ENCODE measurements around the gene ZFP69B.
A peak's percentile ranks its signal among the peaks of the same experiment; 100 is the strongest.

The ZFP69B gene

GRCh38 chr1:40449684-40450494 lies at the start of gene ZFP69B:
Gene ZFP69B (plus strand): TSS chr1:40450476. CDS start chr1:40450962, 486 bp downstream.
- DNase-seq, result peak; percentile 94

DNA sequence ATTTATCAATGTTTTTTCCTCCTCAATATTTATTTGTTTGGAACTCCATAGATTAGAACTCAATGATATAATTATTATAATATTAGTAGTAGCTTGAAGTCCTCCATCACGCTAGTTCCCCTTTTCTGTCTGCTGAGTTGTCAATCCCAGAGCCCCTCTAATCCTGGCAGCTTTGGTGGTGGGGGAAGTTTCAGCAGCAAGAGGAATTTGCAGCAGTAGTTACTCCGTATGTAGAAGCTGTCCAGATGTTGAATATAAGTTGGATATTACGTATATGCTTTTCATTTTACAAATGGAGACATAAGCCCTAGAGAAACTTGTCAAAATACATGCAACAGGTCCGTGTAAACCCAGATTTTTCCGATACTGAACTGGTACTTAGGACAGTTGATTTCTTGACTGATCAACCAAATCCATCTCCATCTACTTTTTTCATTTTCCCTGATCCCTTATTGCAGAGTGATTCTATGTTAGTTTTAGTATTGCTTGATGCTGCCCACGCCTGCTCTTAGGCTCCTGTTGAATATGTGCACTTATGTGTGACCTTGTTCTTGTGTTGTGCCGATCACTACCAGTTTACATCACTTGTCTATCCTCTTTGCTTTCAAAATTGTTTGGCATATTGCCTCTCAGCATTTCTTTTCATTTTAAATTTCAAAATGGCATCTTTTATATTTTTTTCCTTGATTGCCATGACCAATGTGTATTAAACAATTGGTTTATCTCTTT lies 48.6 kb upstream of the ZFP69B start:
- no peak for DNase-seq

DNA sequence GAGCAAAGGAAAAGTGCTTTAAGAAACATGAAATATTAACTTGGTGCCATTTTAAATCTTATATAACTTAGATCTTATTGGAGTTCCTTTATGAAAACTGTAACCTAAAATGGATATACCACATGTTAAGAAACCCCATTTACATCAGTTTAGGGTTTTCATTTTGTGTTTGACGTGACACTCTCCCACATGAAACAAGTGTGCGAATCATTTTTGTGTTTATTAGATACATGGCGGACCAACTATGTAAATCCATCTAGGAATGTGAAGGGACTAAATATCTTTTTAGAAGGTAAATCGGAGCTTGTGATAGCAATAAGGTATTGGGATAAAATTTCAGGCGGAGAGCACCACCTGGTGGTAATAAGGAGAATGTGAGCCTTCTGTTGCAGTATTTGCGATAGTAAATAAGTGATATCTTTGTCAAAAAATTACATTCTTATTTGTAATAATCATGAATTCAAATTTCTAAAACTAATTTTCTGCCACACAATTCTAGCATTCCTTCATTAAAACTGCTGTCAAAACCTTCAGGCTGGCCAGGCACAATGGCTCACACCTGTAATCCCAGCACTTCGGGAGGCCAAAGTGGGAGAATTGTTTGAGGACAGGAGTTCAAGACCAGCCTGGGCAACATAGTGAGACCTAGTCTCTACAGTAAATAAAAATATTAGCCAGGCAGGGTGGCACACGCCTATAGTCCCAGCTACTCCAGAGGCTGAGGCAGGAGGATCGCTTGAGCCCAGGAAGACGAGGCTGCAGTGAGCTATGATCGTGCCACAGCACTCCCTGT lies 45.4 kb upstream of the ZFP69B start:
- peak; percentile 70 for DNase-seq

DNA sequence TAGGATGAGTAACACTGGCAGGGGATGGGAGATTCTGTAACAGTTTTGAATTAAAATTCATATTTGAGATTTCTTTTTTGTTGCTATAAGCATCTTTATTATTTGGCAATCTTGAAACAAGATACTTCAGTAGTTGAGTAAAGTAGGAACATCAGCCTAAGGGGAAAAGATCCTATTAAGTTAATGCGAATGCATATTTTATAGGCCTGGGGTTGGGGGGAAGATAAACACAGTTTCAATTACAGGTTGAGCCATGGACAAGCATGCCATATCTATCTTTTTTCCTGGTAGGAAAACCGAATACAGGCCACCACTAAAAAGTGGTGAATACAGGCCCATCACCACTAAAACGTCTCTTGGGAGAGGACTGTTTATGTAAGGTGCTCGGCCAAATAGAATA lies 44.5 kb upstream of the ZFP69B start:
- no peak for DNase-seq

GRCh38 chr1:40407453-40407852 lies 42.8 kb upstream of the ZFP69B start:
- DNase-seq, result no peak

GRCh38 chr1:40409467-40409866 lies 40.8 kb upstream of the ZFP69B start:
- peak; percentile 26 for DNase-seq

DNA sequence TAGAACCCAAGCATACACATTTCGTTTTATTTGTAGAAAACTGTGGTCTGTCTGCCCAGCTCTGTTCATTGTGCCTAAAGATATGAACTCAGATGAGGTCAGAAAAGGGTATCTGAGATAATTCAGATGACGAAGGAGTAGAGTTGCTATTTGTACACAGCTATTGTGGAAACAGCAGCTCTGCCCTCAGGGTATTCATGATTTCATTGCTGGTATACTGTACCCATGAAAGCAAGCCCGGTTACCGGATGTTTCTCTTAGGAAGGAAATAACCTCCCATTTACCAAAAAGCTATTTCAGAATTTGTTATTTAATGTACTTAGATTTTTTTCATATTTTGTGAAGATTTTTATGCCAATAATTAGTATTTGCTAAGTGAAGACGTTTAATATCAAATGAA lies 39.0 kb upstream of the ZFP69B start:
- no peak for DNase-seq

GRCh38 chr1:40411843-40412242 lies 38.4 kb upstream of the ZFP69B start:
- DNase-seq, result no peak

GRCh38 chr1:40413527-40414252 lies 36.6 kb upstream of the ZFP69B start:
- DNase-seq, result no peak

- DNase-seq, result no peak
Measured at GRCh38 chr1:40414331-40414730, 35.9 kb upstream of the ZFP69B start.

DNA sequence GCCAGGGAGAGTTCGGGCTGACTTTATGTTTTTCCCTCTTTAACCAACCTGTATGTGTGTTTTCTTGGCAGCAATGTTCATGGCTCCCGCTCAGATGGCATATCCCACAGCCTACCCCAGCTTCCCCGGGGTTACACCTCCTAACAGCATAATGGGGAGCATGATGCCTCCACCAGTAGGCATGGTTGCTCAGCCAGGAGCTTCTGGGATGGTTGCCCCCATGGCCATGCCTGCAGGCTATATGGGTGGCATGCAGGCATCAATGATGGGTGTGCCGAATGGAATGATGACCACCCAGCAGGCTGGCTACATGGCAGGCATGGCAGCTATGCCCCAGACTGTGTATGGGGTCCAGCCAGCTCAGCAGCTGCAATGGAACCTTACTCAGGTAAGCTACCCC lies 33.6 kb upstream of the ZFP69B start:
- no peak for DNase-seq

DNA sequence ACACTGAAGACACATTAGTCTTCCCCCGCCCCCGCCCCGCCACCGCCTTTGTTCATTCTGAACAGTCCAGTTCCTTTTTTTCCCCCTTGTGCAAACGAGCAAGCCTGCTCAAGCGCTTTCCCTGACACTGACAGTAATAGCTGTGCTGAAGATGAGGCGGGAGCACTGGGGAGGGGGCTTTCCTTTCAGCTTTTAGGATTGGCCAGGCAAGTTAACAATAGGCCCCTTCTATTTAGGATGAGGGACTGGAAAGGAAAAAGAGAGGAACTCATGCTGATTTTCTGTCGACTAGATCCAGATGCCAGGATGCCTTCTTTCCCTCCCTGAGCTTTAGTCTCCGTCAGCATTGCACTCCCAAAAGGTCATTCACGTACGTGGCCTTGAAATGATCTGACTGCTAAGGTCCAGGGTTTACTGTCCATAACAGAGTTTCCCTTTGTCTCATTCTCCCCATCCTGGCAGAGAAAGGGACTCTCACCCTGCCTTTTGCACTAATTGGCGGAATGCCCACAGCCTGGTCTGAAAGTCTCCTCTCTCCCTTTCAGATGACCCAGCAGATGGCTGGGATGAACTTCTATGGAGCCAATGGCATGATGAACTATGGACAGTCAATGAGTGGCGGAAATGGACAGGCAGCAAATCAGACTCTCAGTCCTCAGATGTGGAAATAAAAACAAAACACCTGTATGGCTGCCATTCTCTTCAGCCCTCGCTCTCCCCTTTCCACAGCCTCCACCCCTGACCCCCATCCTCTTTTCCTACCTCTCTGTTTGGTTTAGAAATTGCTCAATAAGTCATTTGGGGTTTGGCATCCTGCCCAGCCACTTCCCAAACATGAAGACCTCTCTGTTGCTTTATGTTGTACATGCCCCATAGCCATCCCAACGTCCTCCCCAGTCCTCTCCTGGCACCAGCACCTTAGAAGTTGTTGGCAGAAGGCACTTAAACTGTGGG lies 28.6 kb upstream of the ZFP69B start:
- peak; percentile 57 for DNase-seq

- DNase-seq, result no peak
Measured at GRCh38 chr1:40422630-40423263, 27.5 kb upstream of the ZFP69B start.

- DNase-seq, result peak; percentile 14
Measured at GRCh38 chr1:40423264-40423642, 27.0 kb upstream of the ZFP69B start.

GRCh38 chr1:40423951-40424618 lies 26.2 kb upstream of the ZFP69B start:
- DNase-seq, result no peak

GRCh38 chr1:40425198-40425597 lies 25.1 kb upstream of the ZFP69B start:
- DNase-seq, result no peak

- DNase-seq, result no peak
Measured at GRCh38 chr1:40431385-40431784, 18.9 kb upstream of the ZFP69B start.

GRCh38 chr1:40432644-40433390 lies 17.5 kb upstream of the ZFP69B start:
- DNase-seq, result no peak

DNA sequence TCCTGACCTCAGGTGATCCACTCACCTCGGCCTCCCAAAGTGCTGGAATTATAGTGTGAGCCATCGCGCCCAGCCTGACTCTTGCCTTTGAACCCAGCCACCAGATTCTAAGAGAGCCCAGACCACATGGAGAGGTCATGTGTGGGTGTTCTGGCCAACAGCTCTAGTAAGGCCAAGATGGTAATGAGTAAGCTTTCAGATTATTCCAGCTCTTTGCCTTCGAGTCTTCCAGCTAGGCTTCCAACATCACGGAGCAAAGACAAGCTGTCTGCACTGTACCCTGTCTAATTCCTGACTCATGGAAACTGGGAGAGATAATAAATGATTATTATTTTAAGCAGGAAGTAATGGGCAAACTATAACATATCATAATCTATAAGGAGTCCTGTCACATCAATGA lies 14.8 kb upstream of the ZFP69B start:
- DNase-seq, result no peak

GRCh38 chr1:40435876-40436275 lies 14.4 kb upstream of the ZFP69B start:
- DNase-seq, result no peak
